Activated CD8-positive, alpha-beta memory T cell treated with anti-CD3 and anti-CD28 coated beads, Interleukin-2, amount 50 U/mL, for 1 hour (primary cell): ENCODE measurements around the gene TCF12.

Experiments used
- DNase-seq: peaks from one replicate; pipeline ENCODE4 v3.0.0-alpha.2; 2020; ENCODE audit errors: extremely low read depth

Gene TCF12

DNA sequence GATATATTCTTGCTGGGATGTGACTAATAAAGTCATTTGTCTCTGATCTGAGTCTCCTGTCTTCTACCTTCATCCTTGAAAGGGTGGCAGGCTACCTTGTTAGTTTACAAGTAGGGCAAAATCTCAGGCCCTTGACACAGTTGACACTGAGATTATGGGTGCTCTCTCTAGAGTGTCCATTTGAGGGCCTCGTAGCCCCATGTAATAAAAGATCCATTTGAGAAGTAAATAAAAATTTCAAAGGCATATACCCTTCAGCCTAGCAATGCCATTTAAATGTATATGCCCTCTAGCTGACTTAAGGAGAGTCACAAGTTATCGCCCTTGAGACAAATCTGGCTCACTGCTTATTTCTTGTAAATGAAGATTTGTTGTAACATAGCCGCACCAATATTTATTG, 98.6 kb downstream of the TCF12 start:
- DNase-seq = no peak

DNA sequence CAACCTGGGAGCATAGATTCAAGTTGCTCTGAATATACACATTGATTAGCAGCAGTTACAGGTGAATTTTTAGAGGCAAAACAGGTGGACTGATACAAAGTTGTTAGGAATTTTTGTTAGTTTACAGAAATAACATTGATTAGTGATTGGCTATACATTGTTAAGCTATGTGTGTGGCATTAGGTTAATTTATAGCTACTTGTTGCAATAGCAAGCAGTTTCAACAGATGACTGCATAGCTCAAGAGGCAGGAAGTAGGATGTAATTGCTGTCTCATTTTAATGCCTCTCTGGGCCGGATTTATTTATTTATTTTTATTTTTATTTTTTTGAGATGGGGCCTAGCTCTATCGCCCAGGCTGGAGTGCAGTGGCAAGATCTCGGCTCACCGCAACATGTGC, 99.7 kb downstream of the TCF12 start:
- DNase-seq = no peak

DNA sequence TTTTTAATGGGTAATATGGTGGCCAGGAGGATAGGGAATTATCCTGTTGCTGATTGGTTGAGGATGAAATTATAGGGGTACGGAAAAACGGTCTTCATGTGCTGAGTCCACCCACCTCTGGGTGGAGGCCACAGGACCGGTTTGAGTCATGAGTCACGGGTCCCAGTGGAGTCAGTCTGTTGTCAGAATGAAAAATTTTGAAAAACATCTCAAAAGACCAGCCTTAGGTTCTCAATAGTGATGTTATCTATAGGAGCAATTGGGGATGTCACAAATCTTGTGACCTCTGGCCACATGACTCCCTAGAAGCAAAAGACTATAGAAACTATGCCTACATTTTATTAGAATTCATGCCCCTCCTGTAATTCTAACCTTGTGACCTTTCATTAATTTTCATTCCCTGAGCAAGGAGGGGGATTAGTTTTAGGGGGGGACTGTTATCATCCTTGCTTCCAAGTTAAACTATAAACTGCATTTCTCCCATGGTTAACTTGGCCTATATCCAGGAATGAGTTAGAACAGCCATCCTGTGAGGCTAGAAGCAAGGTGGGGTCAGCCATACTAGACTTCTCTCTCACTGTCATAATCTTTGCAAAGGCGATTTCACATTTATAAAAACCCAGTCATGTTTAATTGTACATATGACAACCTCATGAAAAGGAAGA, 101.2 kb downstream of the TCF12 start:
- no peak for DNase-seq

DNA sequence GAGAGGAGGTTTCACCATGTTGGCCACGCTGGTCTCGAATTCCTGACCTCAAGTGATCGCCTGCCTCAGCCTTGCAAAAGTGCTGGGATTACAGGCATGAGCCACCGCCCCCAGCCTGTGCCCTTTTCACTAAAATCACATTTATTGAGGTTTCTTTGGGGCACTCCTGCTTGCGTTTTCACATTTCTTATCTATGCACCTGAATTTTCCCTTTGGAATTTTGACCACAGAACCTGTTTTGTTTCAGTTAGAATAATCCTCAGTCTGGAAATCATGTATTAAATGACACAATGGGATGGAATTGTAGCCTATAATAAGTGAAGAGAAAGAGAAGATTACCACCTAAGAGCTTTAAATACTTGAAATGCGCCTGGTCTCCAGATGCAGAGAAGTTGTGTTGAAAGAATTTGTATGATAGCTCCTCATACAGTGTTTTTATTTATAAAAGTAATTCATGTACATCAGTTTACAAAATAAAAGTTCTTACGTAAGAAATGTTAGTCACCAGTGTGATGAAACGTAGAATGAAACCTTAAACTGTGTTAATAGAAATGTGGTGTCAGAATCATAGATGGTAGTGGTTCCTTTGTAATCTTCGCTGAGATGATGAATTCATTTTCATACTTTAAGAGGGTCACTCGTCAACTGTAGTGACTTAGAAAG, 107.0 kb downstream of the TCF12 start:
- no peak for DNase-seq

DNA sequence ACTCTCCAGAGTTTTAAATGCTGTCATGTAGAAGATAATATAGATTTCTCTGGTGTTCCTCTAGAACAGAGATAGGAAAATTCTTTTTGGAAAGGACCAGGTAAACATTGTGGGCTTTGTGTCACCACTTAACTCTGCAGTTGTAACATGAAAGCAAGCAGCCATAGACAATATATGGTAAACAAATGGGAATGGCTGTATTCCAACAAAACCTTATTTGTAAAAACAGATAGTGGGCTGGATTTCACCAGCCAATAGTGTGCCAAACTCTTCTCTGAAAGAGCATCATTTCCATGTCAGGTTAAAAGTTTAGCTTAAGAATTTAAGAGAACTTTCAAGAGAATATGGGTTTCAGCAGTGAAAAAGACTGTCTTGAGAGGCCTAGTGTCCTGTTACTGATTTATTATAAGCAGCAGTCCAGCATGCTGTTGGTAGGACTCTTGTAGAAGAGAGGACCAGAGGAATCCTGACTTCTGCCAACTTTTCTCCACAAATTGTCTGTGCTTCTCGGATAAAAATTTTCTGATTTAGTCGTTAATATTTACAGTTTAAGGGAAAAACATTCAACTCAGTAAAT, 107.7 kb downstream of the TCF12 start:
- no peak for DNase-seq

DNA sequence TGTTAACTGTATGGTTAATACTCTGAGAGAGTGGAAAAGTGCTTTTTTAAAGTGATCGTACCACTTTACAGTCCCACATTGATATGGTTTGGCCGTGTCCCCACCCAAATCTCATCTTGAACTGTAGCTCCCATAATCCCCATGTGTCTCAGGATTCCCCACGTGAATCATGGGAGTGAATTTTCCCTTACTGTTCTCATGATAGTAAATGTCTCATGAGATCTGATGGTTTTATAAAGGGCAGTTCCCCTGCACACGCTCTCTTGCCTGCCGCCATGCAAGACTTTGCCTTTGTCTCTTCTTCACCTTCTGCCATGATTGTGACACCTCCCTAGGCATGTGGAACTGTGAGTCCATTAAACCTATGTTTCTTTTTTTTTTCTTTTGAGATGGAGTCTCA, 109.2 kb downstream of the TCF12 start:
- DNase-seq = no peak

DNA sequence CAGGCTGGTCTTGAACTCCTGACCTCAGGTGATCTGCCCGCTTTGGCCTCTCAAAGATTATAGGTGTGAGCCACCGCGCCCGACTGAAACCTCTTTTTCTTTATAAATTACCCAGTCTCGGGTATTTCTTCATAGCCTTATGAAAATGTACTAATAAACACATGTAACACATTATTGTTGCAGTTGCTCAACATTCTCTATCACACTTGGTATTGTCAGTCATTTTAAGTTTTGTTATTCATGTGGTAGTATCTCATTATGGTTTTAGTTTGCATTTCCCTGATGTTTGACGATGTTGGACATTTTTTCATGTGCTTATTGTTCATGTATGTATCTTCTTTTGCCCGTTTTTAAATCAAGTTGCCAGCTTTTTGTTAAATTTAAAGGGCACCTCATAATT, 109.7 kb downstream of the TCF12 start:
- DNase-seq = no peak

DNA sequence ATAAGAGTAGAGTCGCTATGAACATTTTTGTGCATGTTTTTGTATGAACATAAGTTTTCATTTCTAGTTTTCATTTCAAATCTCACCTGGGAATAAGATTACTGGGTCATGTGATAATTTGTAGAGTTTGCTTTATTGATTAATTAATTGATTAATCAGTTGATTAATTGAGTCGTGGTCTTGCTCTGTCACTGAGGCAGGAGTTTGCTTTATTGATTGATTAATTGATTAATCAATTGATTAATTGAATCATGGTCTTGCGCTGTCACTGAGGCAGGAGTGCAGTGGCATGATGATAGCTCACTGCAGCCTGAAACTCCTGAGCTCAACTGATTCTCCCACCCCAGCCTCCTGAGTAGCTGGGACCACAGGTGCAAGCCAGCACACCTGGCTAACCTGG, 111.6 kb downstream of the TCF12 start:
- no peak for DNase-seq

DNA sequence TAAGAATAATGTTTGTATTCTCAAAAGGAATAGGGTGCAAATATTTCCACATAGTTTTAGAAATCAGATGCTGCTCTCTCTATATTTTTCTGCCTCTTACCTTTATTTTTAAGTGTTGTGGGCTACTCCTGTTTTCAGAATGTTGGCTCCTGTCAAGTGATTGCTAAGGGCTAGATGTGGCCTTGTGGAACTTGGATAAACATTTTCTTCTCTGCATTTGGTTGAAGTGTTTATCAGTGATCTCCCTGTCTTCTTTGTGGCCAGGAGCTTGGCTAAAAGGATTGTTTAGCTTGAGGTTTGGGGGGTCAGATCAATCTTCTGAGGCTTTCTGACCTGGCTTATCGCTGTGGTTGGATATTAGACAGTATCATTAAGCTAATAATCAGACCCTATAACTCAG, 112.6 kb downstream of the TCF12 start:
- DNase-seq = no peak

DNA sequence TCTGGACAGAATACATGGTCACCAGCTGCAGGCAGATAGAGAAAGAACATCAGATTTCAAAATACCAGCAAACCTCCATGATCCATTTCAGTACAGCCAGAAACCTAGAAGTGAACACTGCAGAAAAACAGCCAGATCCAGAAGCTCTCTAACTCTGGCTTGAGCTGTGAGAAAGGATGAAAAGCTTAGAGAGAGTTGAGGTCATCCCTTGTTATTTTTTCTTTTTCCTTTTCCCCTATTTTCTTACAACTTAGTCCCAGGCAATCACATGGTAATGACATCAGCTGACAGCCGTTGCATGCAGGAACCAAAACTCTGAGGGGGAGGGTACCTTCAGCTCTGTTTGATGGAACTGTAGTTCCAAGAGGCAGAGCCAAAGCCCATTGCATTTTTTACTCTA, 113.2 kb downstream of the TCF12 start:
- no peak for DNase-seq

DNA sequence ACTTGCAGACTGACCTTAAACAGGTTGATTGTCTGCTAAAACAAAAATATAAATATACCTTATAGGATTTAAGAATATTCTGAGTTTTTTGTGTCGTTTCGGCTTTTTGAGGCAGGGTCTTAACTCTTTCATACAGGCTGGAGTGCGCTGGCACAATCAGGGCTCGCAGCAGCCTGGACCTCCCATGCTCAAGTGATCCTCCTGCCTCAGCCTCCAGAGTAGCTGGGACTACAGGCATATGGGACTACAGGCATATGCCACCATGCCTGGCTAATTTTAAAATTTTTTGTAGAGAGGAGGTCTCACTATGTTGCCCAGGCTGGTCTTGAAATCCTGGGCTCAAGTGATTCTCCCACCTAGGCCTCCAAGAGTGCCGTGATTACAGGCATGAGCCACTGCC, 113.9 kb downstream of the TCF12 start:
- DNase-seq = no peak

DNA sequence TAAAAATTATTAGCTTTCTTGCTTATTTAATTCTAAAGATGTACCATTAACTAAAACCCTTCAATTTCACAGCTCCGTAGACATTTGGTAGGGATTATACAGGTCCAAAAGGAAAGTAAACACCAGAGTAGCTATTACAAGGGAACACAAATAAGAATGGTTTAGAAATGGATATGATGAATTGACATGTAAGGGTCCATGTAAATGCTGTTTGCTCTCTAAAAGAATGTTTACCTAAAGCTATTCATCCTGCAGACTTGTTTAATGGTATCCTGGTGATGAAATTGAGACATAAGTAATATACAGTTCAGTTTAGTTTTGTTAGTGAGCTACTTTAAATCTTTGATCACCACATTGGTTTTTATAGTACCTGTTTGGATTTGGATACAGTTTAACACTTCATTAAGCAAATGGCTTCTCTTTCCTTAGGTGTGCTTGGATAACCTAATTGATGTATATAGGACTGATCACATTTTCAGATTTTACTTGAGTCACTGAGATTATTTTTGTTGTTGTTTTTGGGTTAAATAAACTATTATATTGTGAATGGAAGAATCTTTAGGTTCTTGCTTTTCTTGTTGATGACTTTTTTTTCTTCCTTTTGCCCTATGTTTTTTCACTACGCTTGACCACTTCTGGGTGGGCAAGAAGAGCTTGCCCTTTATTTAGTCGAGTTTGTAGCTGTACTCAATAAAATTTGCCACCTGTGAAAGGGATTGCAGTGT, 115.4 kb downstream of the TCF12 start:
- no peak for DNase-seq

DNA sequence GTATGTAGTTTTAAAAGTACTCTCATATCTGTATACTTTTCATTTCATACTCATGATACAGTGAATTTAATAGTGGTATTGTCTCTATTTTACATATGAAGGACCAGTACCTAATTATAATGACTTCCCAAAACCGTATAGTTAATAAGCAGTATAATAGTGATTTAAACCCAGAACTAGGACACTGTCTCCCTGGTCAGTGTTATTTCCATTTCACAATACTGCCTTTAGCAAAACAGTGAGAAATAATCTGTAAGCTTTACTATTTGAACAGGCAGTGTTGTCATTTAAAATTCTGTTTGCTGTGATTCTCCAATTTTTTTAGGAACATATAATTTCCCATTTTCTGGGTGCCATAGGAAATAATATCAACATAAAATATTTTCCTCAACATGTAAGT, 116.2 kb downstream of the TCF12 start:
- no peak for DNase-seq

DNA sequence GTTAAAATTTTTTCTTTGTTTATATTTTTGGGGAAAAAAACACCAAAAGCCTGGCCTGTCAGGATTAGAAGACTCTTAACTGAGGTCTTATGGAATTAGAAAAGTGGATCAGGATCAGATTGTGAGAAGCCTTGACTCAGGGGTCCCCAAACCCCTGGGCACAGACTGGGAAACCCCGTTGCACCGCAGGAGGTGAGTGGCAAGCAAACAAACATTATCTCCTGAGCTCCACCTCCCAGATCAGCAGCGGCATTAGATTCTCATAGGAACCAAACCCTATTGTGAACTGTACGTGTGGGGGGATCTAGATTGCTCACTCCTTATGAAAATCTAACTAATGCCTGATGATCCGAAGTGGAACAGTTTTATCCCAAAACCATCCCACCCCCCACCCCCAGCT, 117.2 kb downstream of the TCF12 start:
- DNase-seq = no peak

DNA sequence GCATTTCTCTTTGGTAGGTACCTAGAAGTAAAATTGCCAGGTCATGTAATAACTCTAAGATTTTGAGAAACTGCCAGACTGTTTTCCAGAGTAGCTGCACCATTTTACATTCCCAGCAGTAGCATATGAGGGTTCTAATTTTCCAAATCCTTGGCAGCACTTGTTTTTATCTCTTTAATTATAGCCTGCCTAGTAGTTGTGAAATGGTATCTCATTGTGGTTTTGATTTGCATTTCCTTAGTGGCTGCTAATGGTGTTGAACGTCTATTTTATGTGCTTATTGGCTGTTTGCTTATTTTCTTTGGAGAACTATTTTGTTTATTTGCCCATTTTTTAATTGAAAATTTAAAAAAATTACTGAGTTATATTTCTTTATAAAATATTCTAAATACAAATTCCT, 117.9 kb downstream of the TCF12 start:
- DNase-seq = no peak

DNA sequence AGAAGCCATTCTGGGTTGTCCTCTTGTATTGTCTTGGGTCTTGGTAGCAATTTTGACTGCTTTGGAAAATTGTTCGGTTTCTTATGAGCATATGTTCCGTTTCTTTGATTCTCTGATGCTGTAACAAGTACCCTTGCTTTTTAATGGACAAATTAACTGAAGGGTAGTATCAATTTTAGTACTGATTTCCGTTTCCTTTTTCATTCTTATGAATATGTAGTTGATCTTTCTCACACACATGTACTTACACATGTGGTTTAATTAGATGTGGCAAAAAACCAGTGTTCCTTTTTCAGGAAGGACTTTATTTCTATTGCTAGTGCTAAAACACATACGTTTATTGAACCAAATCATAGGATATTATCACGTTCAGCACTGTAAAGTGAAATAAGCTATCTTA, 119.1 kb downstream of the TCF12 start:
- no peak for DNase-seq

DNA sequence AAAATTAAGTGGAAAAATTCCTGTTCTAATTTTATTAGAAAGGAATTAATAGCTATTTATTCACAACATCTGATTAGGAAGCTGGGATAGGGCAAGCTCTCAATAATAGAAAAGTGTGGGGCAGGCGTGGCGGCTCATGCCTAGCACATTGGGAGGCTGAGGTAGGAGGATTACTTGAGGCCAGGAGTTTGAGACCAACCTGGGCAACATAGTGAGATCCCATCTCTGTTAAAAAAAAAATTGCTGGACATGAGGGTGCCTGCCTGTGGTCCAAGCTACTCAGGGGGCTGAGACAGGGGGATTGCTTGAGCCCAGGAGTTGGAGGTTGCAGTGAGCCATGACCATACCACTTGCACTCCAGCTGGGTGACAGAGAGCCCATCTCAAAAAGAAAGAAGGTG, 119.6 kb downstream of the TCF12 start:
- DNase-seq = no peak

DNA sequence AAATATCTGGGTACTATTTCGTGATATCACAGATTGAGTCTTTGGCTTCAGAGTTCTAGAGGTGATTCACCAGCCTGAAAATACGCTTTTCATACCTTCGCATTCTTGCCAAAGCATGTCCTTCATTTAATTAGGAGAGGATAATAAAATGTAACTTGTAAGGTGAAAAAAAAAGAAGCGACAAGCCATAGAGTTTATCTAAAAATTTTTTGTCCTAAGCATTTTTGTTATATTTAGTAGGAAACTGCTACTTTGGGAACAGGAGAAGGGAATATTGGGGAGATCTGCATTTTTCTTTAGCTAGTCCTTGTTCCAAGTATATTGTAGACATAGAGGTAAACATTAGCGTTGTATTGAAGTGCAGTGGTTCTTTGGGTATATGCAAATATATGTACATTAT, 120.1 kb downstream of the TCF12 start:
- no peak for DNase-seq

DNA sequence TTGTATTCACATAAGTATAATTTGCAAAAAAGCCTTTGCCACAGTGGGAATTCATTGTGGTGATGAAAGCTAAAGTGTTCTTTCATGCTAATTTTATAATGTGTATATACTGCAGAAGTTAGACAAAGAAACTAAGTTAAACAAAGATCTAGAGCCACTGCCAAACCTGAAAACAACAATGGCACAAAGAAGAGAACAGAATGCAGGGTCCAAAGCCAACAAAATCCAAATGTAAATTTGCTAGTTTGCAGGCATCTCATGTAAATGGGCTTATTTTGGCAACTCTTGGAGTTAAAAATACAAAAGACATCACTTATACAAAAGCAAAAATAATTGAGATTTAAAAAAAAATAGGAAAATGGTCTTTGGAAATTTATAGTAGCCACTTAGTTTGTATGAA, 123.0 kb downstream of the TCF12 start:
- no peak for DNase-seq

DNA sequence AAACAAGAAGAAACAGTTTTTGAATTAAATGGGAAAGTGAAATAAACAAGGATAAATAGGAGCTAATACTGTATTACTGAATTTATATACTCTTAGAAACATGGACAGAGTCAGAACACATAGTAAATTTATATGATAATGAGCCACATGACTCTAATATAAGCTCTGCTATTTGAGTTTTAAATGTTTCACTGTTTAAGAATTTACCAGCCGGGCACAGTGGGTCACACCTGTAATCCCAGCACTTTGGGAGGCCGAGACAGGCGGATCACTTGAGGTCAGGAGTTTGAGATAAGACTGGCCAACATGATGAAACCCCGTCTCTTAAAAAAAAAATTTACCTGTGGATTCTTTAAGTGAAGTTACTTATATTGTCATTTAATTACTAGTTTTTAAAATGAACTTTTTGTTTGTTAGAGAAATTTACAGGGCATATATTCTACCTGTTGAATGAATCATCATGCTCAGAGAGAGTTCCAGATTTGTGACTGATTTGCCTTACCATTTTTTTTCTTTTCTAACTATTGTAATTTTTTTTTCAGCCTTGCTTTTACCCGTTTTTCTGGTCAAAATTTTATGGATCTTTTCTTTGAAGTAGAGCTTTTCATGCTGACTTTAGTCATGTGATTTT, 125.7 kb downstream of the TCF12 start:
- DNase-seq = no peak

DNA sequence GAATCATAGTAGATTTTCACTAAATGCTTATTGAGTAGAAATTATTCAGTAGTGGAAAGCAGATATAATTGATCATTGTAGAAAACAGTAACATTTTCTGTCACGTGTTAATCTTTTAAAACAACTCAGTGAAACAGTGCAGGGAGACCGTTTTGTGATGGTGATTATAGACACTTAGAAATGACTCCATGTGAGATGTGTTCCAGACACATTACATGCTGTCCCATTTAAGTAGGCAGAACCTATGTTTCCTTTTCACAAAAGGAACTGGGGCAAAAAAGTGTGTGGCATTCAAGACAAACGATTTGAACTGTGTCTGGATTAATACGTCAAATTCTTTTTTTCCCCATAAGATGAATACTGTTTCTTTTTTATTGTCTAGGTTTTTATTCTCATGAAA, 126.5 kb downstream of the TCF12 start:
- DNase-seq = no peak

DNA sequence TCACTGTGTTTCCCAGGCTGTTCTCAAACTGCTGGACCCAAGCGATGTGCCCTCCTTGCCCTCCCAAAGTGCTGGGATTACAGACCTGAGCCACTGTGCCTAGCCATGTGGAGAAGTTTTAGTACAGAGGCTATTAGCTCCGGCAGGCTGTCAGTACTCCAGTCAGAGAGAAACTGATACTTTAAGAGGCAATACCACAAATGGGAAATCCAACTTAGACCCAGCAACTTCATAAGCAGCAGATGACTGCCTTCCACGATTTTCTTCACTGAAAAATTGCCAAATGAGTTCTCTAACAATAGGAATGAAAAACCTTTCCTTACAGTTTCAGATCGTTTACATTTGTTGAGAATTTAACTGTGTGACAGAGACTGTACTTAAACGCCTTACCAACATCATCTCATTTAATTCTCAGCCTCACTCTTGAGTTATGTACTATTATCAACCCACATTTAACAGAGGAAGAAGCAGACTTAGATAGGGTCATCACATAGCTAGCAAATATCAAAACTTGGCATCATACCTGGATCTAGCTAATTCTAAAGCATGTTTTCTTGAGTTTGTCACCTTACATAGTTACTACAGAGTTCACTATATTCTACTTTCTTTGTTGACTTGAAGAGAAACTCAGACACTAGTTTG, 127.4 kb downstream of the TCF12 start:
- DNase-seq = no peak
